HL-60/S4 treated with retinoic acid at 250 ng/mL for 4 days and 3 days (cell line): ENCODE results near the gene R3HDM1.

Experiments used
- in situ Hi-C: fragments of 300-500 bp; cut with MboI; formaldehyde crosslinking; loops from 2 replicates; pipeline ENCODE4 v1.7.0; 2022; ENCODE audit warnings: low sequenced_read_pairs

Gene R3HDM1

DNA sequence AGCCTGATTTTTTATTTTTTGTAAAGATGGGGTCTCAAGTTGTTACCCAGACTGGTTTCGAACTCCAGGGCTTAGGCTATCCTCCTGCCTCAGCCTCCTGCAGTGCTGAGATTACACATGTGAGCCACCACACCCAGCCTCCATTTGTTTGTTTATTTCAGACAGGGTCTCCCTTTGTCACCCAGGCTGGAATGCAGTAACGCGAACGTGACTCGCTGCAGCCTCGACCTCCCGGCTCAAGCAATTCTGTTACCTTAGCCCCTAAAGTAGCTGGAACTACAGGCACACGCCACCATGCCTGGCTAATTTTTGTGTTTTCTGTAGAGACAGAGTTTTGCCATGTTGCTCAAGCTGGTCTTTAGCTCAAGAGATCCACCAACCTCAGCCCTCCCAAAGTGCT is 237.6 kb downstream of the R3HDM1 start:
- in situ Hi-C loops, result no loop called here

DNA sequence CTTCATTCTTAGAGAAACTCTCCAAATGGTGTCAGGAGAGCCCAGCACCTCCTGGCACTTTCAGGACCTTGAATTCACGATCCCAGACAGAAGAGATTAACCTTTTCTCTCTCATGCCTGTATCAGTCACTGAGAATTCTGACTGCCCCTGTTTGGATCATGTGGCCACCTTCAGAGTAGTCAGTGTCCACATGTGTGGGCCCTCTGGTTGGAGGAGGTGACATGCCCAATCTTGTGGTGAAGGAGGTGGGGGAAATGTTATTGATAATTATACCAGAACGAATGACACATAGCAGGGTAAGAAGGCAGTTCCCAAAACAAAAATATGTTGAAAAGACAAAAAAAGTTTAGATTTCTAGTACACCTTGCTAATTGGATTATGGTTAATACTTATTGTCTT is 242.0 kb downstream of the R3HDM1 start:
- in situ Hi-C loops, result no loop called here

DNA sequence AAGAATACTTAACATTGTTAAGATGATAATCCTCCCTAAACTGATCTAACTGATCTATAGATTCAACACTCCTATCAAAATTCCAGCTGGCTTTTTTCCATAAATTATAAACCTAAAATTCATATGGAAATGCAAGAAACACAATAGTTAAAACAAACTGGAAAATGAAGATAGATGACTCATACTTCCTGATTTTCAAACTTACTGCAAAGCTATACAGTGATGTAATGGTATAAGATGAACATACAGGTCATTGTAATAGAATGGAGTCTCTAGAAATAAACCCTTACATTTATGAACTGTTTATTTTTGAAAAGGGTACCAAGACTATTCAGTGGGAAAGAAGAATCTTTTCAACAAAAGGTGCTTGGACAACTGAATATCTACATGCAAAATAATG is 242.6 kb downstream of the R3HDM1 start:
- in situ Hi-C loops, result no loop called here
